Karpas-422 (cell line): ENCODE data around the gene KCNAB1. TPM values are rescaled to one million over a fixed set of nuclear protein-coding genes. Genes with fewer than 3 reads are reported as not detected.

ENCODE experiments used
- DNase-seq: peaks from one replicate; pipeline ENCODE4 v3.0.0-alpha.2; 2015
- H2AFZ ChIP-seq: fragments of 200-600 bp; sonication (generic); 2 replicates; pipeline ENCODE4 v1.6.1; 2014; ENCODE audit warnings: antibody characterized with exemption, low read length, mixed read lengths
- H3K27ac ChIP-seq: fragments of 200-600 bp; sonication (generic); 2 replicates; pipeline ENCODE4 v1.5.1; 2014; ENCODE audit warnings: mild to moderate bottlenecking, low read length, moderate library complexity
- H3K27me3 ChIP-seq: fragments of 200-600 bp; sonication (generic); 2 replicates; pipeline ENCODE4 v1.6.1; 2014; ENCODE audit warnings: low read length, mixed read lengths
- H3K36me3 ChIP-seq: fragments of 200-600 bp; sonication (generic); 2 replicates; pipeline ENCODE4 v1.6.1; 2014; ENCODE audit warnings: low read length, mixed read lengths; ENCODE audit not compliant: insufficient read depth
- H3K4me1 ChIP-seq: fragments of 200-600 bp; sonication (generic); 2 replicates; pipeline ENCODE4 v1.6.1; 2014; ENCODE audit warnings: mild to moderate bottlenecking, low read length, mixed read lengths
- H3K4me2 ChIP-seq: fragments of 200-600 bp; sonication (generic); 2 replicates; pipeline ENCODE4 v1.6.1; 2014; ENCODE audit warnings: low read length, low read depth, mild to moderate bottlenecking; ENCODE audit not compliant: poor library complexity, severe bottlenecking
- H3K4me3 ChIP-seq: fragments of 200-600 bp; sonication (generic); 2 replicates; pipeline ENCODE4 v1.5.1; 2014; ENCODE audit warnings: mild to moderate bottlenecking, antibody characterized with exemption, low read length, mixed read lengths
- H3K79me2 ChIP-seq: fragments of 200-600 bp; sonication (generic); 2 replicates; pipeline ENCODE4 v1.6.1; 2014; ENCODE audit warnings: mild to moderate bottlenecking, low read length, mixed read lengths
- H3K9ac ChIP-seq: fragments of 200-600 bp; sonication (generic); 2 replicates; pipeline ENCODE4 v1.6.0; 2014; ENCODE audit warnings: low read length
- H3K9me2 ChIP-seq: fragments of 200-600 bp; sonication (generic), shearing (Covaris generic); replicated peaks from 2 replicates; pipeline ENCODE4 v1.6.0; 2014; ENCODE audit warnings: mild to moderate bottlenecking, low read length, moderate library complexity; ENCODE audit not compliant: insufficient read depth
- H3K9me3 ChIP-seq: fragments of 300-700, 200-600 bp; sonication (generic); 2 replicates; pipeline ENCODE4 v1.6.1; 2014; ENCODE audit warnings: low read length, mixed read lengths
- H4K20me1 ChIP-seq: fragments of 200-600 bp; sonication (generic); 2 replicates; pipeline ENCODE4 v1.6.1; 2014; ENCODE audit warnings: mild to moderate bottlenecking, antibody characterized with exemption, low read length, low read depth; ENCODE audit not compliant: insufficient read depth
- total RNA-seq: library from RNA; depleted of rRNA; stranded (reverse); fragments of >200 nt; shearing (Covaris generic); gene quantifications from 2 replicates; pipeline ENCODE4 v1.2.3, GENCODE V29; 2014; ENCODE audit warnings: low replicate concordance

The KCNAB1 gene
- total RNA-seq, 1 experiment from 2014 or later: not detected

DNA sequence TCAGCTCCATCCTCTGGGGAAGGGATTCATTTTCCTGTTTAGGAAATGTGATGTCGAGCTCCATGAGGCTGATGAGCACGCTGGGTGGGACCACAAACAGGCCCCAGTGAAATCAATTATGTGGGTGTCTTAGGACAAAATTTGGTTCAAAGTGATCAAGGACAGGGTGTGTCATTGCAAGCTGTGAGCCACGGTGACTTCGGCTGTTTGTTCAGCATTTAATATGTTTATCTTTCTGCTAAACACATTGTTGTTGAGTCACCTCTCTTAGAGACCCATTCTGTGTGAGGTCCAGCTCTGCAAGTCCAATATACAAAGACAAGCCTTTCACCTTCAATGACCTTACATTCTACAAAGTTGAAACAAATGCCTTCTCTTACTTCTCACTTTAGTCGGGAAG, 393.2 kb downstream of the KCNAB1 start:
- Histone ChIP-seq H2AFZ (no peak overlapping the region), H3K4me1 (no peaks in the 10 kb centered on the region), H3K9me3 (no peaks in the 10 kb centered on the region), H3K9ac (no peak overlapping the region), H3K36me3 (no peaks in the 10 kb centered on the region), H3K79me2 (no peaks in the 10 kb centered on the region), H4K20me1 (no peaks in the 10 kb centered on the region), H3K27ac (no peak overlapping the region), H3K27me3 (no peaks in the 10 kb centered on the region), H3K4me3 (no peak overlapping the region), H3K9me2 (no peaks in the 10 kb centered on the region), H3K4me2 (no peak overlapping the region)
- DNase-seq: no peak

DNA sequence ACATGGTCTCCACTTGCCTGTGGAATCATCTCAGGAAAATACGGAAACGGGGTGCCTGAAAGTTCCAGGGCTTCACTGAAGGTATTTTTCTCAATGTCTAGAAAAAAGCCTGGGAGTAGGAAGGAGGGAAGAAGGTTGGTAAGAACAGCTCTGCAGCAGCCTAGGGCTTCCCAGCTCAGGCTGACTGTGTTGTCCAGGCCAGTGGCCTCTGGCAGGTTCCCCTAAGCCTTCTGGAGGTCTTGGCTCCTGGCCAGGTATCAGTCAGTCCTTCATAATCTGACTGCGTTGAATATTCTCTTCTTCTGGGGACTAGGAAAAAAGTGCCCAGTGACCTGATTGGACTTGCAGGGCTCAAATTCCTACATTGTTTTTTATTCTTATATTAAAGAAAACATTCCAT, 395.9 kb downstream of the KCNAB1 start:
- H4K20me1 ChIP-seq: no peaks in the 10 kb centered on the region
- DNase-seq: no peak
- no peaks in the 10 kb centered on the region for H3K9me2 ChIP-seq

DNA sequence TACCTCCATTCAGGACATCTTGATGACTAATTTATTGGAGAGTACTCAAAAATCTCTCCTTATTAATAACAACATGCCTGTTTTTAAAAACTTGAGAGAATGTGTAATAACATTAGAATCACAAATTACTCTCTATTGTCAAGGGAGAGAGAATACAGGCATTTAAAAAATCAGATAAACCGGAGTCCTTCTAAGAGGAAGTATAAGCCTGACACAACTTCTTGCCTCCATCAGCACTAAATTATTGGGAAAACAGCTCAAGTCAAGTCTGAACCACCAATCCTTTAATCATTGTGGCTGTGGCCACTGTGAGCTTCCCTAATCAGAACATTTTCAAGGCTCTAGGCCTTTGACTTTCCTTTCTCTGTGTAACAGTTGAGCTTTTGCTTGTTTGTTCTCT, 396.6 kb downstream of the KCNAB1 start:
- Histone ChIP-seq H2AFZ (no peak overlapping the region), H3K36me3 (no peaks in the 10 kb centered on the region), H3K27ac (no peak overlapping the region), H3K4me2 (no peak overlapping the region), H3K4me1 (no peaks in the 10 kb centered on the region), H4K20me1 (no peaks in the 10 kb centered on the region), H3K4me3 (no peak overlapping the region), H3K9ac (no peak overlapping the region), H3K9me2 (no peaks in the 10 kb centered on the region), H3K27me3 (no peaks in the 10 kb centered on the region), H3K9me3 (no peaks in the 10 kb centered on the region), H3K79me2 (no peaks in the 10 kb centered on the region)
- DNase-seq: no peak

More for the DNA sequence above, 395.9 kb downstream of the KCNAB1 start:
- no peaks in the 10 kb centered on the region for H3K27me3 ChIP-seq
- no peaks in the 10 kb centered on the region for H3K9me3 ChIP-seq
- H3K79me2 ChIP-seq: no peaks in the 10 kb centered on the region
- no peak overlapping the region for H3K4me2 ChIP-seq
- no peak overlapping the region for H2AFZ ChIP-seq
- H3K36me3 ChIP-seq: no peaks in the 10 kb centered on the region
- no peak overlapping the region for H3K4me3 ChIP-seq
- no peak overlapping the region for H3K27ac ChIP-seq
- no peak overlapping the region for H3K9ac ChIP-seq
- H3K4me1 ChIP-seq: no peaks in the 10 kb centered on the region

DNA sequence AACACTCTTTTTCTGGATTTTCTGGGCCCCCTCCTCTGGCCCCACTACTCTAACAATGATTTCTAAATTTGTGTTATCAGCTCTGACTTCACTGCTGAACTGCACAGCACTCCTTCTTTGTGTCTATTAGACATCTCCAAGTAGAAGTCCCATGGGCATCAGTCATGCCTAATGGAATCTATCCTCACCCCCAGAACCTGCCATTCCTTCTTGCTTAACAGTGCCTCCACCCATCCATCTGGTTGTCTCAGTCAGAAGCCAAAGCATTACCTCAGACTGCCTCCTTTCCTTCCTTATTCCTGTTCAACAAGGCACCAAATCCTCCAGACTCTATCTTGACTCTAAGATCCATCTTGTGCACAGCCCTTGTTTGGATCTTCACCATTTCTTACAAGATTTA, 398.3 kb downstream of the KCNAB1 start:
- no peaks in the 10 kb centered on the region for H4K20me1 ChIP-seq
- no peak overlapping the region for H3K4me3 ChIP-seq
- no peaks in the 10 kb centered on the region for H3K9me2 ChIP-seq
- no peak overlapping the region for H3K27ac ChIP-seq
- no peaks in the 10 kb centered on the region for H3K4me1 ChIP-seq
- no peak overlapping the region for H2AFZ ChIP-seq
- no peaks in the 10 kb centered on the region for H3K79me2 ChIP-seq
- no peaks in the 10 kb centered on the region for H3K27me3 ChIP-seq
- H3K36me3 ChIP-seq: no peaks in the 10 kb centered on the region
- no peaks in the 10 kb centered on the region for H3K9me3 ChIP-seq
- H3K4me2 ChIP-seq: no peak overlapping the region
- H3K9ac ChIP-seq: no peak overlapping the region
- no peak for DNase-seq

DNA sequence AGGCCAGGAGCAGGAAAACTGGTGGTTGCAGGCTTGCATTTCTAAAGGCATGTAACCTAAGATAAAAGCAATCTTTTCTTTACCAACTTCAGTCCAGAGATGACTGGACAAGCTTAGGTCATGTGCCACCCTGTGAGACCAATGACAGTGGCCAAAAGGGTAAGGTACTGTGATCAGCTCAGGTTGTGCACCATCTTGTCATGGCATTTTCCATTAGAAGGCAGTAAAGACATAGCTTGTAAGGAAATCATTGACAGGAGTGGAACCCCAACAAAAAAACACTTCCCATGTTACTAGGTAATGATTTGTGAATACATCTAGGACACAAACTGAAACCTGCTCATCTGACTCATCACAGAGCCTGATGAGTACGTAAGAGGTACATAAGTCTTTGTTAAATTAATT, 399.4 kb downstream of the KCNAB1 start:
- no peak for DNase-seq
- no peaks in the 10 kb centered on the region for H4K20me1 ChIP-seq
- no peak overlapping the region for H2AFZ ChIP-seq
- H3K4me1 ChIP-seq: no peaks in the 10 kb centered on the region
- no peak overlapping the region for H3K4me3 ChIP-seq
- H3K9me3 ChIP-seq: no peaks in the 10 kb centered on the region
- H3K9me2 ChIP-seq: no peaks in the 10 kb centered on the region
- H3K4me2 ChIP-seq: no peak overlapping the region
- no peaks in the 10 kb centered on the region for H3K27me3 ChIP-seq
- H3K27ac ChIP-seq: no peak overlapping the region
- no peaks in the 10 kb centered on the region for H3K36me3 ChIP-seq
- H3K79me2 ChIP-seq: no peaks in the 10 kb centered on the region
- no peak overlapping the region for H3K9ac ChIP-seq

DNA sequence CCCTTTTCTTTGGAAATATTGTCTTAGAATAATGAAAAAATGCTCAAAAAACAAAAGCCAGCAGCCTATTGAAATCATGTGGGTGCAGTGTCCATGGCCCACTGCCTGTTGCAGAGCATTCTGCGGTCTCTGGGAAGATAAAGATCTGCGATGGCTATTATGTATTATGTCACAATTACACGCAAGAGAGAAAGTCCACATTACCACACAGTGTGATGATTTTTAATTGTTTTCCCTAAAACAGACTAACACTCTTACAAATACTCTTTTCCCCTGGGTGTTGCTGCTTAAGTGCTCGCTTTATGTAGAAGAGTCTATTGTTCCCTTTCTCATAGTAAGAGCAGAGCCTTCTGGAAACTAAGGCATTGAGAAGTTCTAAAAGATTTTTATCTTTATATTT, 402.3 kb downstream of the KCNAB1 start:
- Histone ChIP-seq H3K79me2 (no peaks in the 10 kb centered on the region), H3K9me3 (no peaks in the 10 kb centered on the region), H4K20me1 (no peaks in the 10 kb centered on the region), H3K9me2 (no peaks in the 10 kb centered on the region), H2AFZ (no peak overlapping the region), H3K9ac (no peak overlapping the region), H3K4me1 (no peaks in the 10 kb centered on the region), H3K27me3 (no peaks in the 10 kb centered on the region), H3K4me3 (no peak overlapping the region), H3K4me2 (no peak overlapping the region), H3K27ac (no peak overlapping the region), H3K36me3 (no peaks in the 10 kb centered on the region)
- DNase-seq: no peak

DNA sequence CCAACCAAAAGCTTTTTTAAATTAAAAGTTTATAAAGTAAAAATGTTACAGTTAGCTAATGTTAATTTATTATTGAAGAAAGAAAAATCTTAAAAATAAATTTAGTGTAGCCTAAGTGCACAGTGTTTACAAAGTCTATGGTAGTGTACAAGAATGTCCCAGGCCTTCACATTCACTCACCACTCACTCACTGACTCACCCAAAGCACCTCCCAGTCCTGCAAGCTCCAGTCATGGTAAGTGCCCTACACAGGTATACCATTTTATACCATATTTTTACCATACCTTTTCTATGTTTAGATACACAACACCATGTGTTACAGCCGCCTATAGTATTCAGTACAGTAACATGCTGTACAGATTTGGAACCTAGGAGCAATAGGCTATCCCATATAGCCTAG, 405.4 kb downstream of the KCNAB1 start:
- no peaks in the 10 kb centered on the region for H3K9me3 ChIP-seq
- no peak overlapping the region for H3K4me3 ChIP-seq

DNA sequence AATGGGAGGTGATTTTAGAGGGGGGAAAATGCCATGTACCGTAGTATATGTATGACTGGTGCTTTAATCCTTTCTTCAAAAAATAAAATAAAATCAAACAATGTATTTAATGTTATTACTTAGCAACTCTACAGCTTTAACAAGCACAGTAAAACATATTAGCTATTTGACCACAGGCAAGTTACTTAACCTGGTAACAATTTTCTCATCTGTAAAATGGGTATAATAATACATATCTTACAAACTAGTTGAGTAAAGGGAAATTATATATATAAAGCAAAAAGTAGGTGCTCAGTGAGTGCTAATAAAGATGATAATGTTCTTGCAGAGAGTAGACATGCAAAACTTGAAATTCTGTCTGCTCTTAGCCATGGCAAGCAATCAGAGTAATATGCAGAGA, 406.7 kb downstream of the KCNAB1 start:
- no peak for DNase-seq
- H3K79me2 ChIP-seq: no peaks in the 10 kb centered on the region
- H3K27ac ChIP-seq: no peak overlapping the region
- no peaks in the 10 kb centered on the region for H3K27me3 ChIP-seq
- H3K4me1 ChIP-seq: no peaks in the 10 kb centered on the region
- H3K36me3 ChIP-seq: no peaks in the 10 kb centered on the region
- no peak overlapping the region for H3K4me2 ChIP-seq
- H3K9me3 ChIP-seq: no peaks in the 10 kb centered on the region
- H3K9me2 ChIP-seq: no peaks in the 10 kb centered on the region
- no peak overlapping the region for H3K4me3 ChIP-seq
- no peak overlapping the region for H3K9ac ChIP-seq
- no peaks in the 10 kb centered on the region for H4K20me1 ChIP-seq
- H2AFZ ChIP-seq: no peak overlapping the region

More for the DNA sequence above, 405.4 kb downstream of the KCNAB1 start:
- H3K36me3 ChIP-seq: no peaks in the 10 kb centered on the region
- H4K20me1 ChIP-seq: no peaks in the 10 kb centered on the region
- H3K9ac ChIP-seq: no peak overlapping the region
- H3K9me2 ChIP-seq: no peaks in the 10 kb centered on the region
- no peaks in the 10 kb centered on the region for H3K79me2 ChIP-seq
- no peaks in the 10 kb centered on the region for H3K4me1 ChIP-seq
- H3K27me3 ChIP-seq: no peaks in the 10 kb centered on the region
- no peak for DNase-seq
- H3K4me2 ChIP-seq: no peak overlapping the region
- H3K27ac ChIP-seq: no peak overlapping the region
- no peak overlapping the region for H2AFZ ChIP-seq

DNA sequence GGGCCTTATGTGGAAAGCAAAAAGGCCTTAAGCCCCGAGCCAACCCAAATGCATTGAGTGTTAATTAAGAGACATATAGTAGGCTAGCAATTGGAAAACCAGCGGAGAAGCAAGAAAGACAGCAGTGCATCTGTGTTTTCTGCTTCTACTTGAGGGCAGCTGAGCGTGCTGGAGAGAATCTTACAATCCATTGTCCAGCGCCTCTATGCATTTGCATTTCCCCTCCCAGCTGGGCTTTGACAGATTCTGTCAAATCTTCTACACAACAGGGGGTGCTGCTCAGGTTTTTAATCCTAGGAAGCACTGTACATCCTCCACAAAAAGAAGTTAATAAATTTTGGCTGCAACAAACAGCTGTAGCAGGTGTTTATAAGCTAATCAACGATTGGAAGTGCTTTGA, 410.6 kb downstream of the KCNAB1 start:
- H2AFZ ChIP-seq: no peak overlapping the region
- no peaks in the 10 kb centered on the region for H3K4me1 ChIP-seq
- H3K79me2 ChIP-seq: no peaks in the 10 kb centered on the region
- no peaks in the 10 kb centered on the region for H4K20me1 ChIP-seq
- no peak overlapping the region for H3K4me2 ChIP-seq
- DNase-seq: no peak
- H3K27ac ChIP-seq: no peak overlapping the region
- H3K9ac ChIP-seq: no peak overlapping the region
- no peaks in the 10 kb centered on the region for H3K9me2 ChIP-seq
- H3K36me3 ChIP-seq: no peaks in the 10 kb centered on the region
- H3K4me3 ChIP-seq: no peak overlapping the region
- no peaks in the 10 kb centered on the region for H3K27me3 ChIP-seq
- H3K9me3 ChIP-seq: no peaks in the 10 kb centered on the region
